HepG2 (cell line): ENCODE data around the gene DDR2. TPM values are rescaled to one million over a fixed set of nuclear protein-coding genes. Genes with fewer than 3 reads are reported as not detected.
"Not testable (repeated sequence)": the region's sequence is repeated elsewhere in the genome, so short reads cannot be mapped to it uniquely, and the experiment has no call there.

Experiments
- ATF1 ChIP-seq: IDR thresholded peaks from 2 replicates; pipeline ENCODE4 v1.6.1; 2016; ENCODE audit warnings: mild to moderate bottlenecking, control low read depth
- ATF7 ChIP-seq, 2 experiments: fragments of 450-650 bp in 1 of 2; sonication (generic) in 1 of 2; formaldehyde crosslinking in 1 of 2; IDR thresholded peaks; 2 replicates each; pipeline versions ENCODE4 v1.4.0 to v1.6.1; 2016 to 2020; ENCODE audit warnings: antibody characterized with exemption in 1 of 2, mild to moderate bottlenecking in 1 of 2, missing genetic modification reagents in 1 of 2
- CREB1 ChIP-seq, 2 experiments: fragments of 450-650 bp in 1 of 2; IDR thresholded peaks; 2 replicates each; pipeline ENCODE4 v1.6.1; 2016 to 2017; ENCODE audit warnings: control low read depth in 1 of 2, mild to moderate bottlenecking in 1 of 2, missing compliant biosample characterization in 1 of 2, missing genetic modification characterization in 1 of 2
- CREM ChIP-seq, 2 experiments: sonication (generic) in 1 of 2; formaldehyde crosslinking in 1 of 2; IDR thresholded peaks; 2 replicates each; pipeline versions ENCODE4 v1.4.0 to v1.6.1; 2016 to 2020; ENCODE audit warnings: antibody characterized with exemption in 1 of 2, mild to moderate bottlenecking in 1 of 2, missing genetic modification reagents in 1 of 2
- DR1 ChIP-seq: sonication (generic); formaldehyde crosslinking; IDR thresholded peaks from 2 replicates; pipeline ENCODE4 v1.8.0; 2021; ENCODE audit warnings: mild to moderate bottlenecking, missing genetic modification reagents, inconsistent platforms
- GATAD2A ChIP-seq: IDR thresholded peaks from 2 replicates; pipeline ENCODE4 v1.6.1; 2016
- HNRNPLL ChIP-seq: fragments of 200-400 bp; formaldehyde crosslinking; IDR thresholded peaks from 2 replicates; pipeline ENCODE4 v1.6.1; 2017; ENCODE audit warnings: mild to moderate bottlenecking, low read depth, low read length; ENCODE audit not compliant: poor library complexity, severe bottlenecking
- LCORL ChIP-seq, 2 experiments: fragments of 450-650 bp in 1 of 2; sonication (generic) in 1 of 2; formaldehyde crosslinking in 1 of 2; IDR thresholded peaks; 2 replicates each; pipeline versions ENCODE4 v1.5.0 to v1.6.1; 2017 to 2020; ENCODE audit warnings: antibody characterized with exemption in 1 of 2, missing genetic modification reagents in 1 of 2
- MYC ChIP-seq: sonication (generic); formaldehyde crosslinking; IDR thresholded peaks from 2 replicates; pipeline ENCODE4 v1.9.0; 2021; ENCODE audit warnings: missing genetic modification reagents, borderline replicate concordance
- NFYB ChIP-seq: sonication (generic); formaldehyde crosslinking; IDR thresholded peaks from 2 replicates; pipeline ENCODE4 v1.4.0; 2020; ENCODE audit warnings: missing genetic modification reagents
- NFYC ChIP-seq: IDR thresholded peaks from 2 replicates; pipeline ENCODE4 v1.6.1; 2016; ENCODE audit warnings: missing genetic modification reagents, missing compliant biosample characterization
- PATZ1 ChIP-seq: sonication (generic); formaldehyde crosslinking; IDR thresholded peaks from 2 replicates; pipeline ENCODE4 v1.4.0; 2020; ENCODE audit warnings: missing genetic modification reagents
- PHF21A ChIP-seq: sonication (generic); formaldehyde crosslinking; IDR thresholded peaks from 2 replicates; pipeline ENCODE4 v1.5.0; 2020; ENCODE audit warnings: mild to moderate bottlenecking, missing genetic modification reagents
- POLR2A ChIP-seq, 2 experiments: IDR thresholded peaks; 2 replicates each; pipeline ENCODE4 v1.6.1; 2011; ENCODE audit warnings: low read depth in 2 of 2, low read length in 2 of 2, mild to moderate bottlenecking in 1 of 2, moderate library complexity in 1 of 2; ENCODE audit not compliant: insufficient read depth in 1 of 2
- POLR2G ChIP-seq: fragments of 200-400 bp; formaldehyde crosslinking; IDR thresholded peaks from 2 replicates; pipeline ENCODE4 v1.6.1; 2018; ENCODE audit warnings: mild to moderate bottlenecking, low read depth, low read length, moderate library complexity
- SALL1 ChIP-seq: sonication (generic); formaldehyde crosslinking; IDR thresholded peaks from 2 replicates; pipeline ENCODE4 v1.8.0; 2022; ENCODE audit warnings: mild to moderate bottlenecking, missing genetic modification reagents
- SAP130 ChIP-seq: IDR thresholded peaks from 2 replicates; pipeline ENCODE4 v1.6.1; 2016; ENCODE audit warnings: low read depth
- TEAD3 ChIP-seq: optimal IDR thresholded peaks from 2 replicates; pipeline ENCODE3; 2016; ENCODE audit warnings: borderline replicate concordance
- THAP11 ChIP-seq: IDR thresholded peaks from 2 replicates; pipeline ENCODE4 v1.6.1; 2016; ENCODE audit warnings: missing biosample characterization, missing genetic modification reagents
- ZFX ChIP-seq: sonication (generic); formaldehyde crosslinking; IDR thresholded peaks from 2 replicates; pipeline ENCODE4 v1.4.0; 2020; ENCODE audit warnings: mild to moderate bottlenecking, low read depth, missing genetic modification reagents, moderate library complexity
- ZNF205 ChIP-seq: IDR thresholded peaks from 2 replicates; pipeline ENCODE4 v1.6.1; 2018; ENCODE audit warnings: missing biosample characterization, missing genetic modification reagents
- ZNF331 ChIP-seq: sonication (generic); formaldehyde crosslinking; IDR thresholded peaks from 2 replicates; pipeline ENCODE4 v1.4.0; 2020; ENCODE audit warnings: missing genetic modification reagents
- ZNF607 ChIP-seq: sonication (generic); formaldehyde crosslinking; IDR thresholded peaks from 2 replicates; pipeline ENCODE4 v1.5.1; 2020; ENCODE audit warnings: missing genetic modification reagents, mild to moderate bottlenecking, borderline replicate concordance
- ZNF878 ChIP-seq: sonication (generic); formaldehyde crosslinking; IDR thresholded peaks from 2 replicates; pipeline ENCODE4 v1.8.1; 2023; ENCODE audit warnings: mild to moderate bottlenecking, missing genetic modification reagents, moderate library complexity
- polyA plus RNA-seq, 8 experiments: library from polyadenylated mRNA; depleted of rRNA in 3 of 8; stranded (reverse) in 7 of 8; unstranded in 1 of 8; fragments of >200 nt; fragmentation: Illumina TruSeq in 4 of 8; extraction: Trizol in 4 of 8; gene quantifications; 2 replicates each; pipeline versions ENCODE4 v1.2.1 to v1.2.3, GENCODE V29; 2011 to 2016; ENCODE audit warnings: low read depth in 4 of 8, missing spikeins in 1 of 8, mixed read lengths in 1 of 8; ENCODE audit not compliant: insufficient read depth in 1 of 8
- total RNA-seq, 5 experiments: library from RNA; depleted of rRNA; stranded (reverse); fragments of >200 nt; fragmentation: Illumina TruSeq; extraction: Trizol; gene quantifications; 2 replicates each; pipeline ENCODE4 v1.2.3, GENCODE V29; 2016; ENCODE audit warnings: low read depth in 1 of 5
- TF ChIP-seq, protein P1 (sequence below): sonication (generic); formaldehyde crosslinking; IDR thresholded peaks from 2 replicates; pipeline ENCODE4 v1.4.0; 2020; ENCODE audit warnings: missing genetic modification reagents

The DDR2 gene
- total and polyA plus RNA-seq, 2 of the 13 experiments (the other 11 are each of a cell fraction or from before 2014, with no cell fraction given): 0.36 to 0.38 TPM

DNA sequence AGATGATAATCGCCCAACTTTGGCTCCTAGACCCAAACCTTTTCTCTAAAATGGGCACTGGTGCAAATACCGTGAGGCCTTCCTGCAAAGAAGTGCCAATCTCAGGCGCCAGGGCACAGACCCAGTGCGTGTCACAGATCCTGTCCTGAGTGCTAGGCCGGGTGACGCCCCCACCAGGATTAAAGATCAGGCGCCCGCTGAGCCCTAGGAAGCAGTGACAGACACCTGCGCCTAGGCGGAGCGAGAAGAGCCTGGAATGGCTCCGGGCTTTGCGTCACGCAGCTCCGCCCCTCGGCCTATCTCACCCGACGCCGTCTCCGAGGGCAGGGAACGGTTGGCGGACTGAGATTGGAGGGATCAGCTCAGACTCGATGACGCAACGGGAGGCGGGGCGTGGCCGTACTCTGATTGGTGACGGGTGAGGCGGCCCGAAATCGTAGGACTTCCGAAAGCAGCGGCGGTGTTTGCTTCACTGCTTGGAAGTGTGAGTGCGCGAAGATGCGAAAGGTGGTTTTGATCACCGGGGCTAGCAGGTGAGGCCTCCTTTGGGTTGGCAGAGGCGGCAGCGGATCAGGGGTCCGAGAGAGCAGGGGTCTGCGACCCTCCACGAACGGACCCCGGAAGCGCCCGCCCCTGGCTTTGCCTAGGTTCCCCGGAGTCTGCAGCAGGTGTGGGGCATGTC lies 158.2 kb downstream of the DDR2 start, which contains the start of gene HSD17B7 (continued):
- TF ChIP-seq DR1 (CRISPR knock-in tag) (peak; percentile 27; the same call in 1 of the 2 replicates), TEAD3 (peak; percentile 20), ZFX (CRISPR knock-in tag) (peak; percentile 62; the same call in 1 of the 2 replicates), THAP11 (CRISPR knock-in tag) (peak; percentile 39; the same call in 1 of the 2 replicates), NFYC (CRISPR knock-in tag) (peak; percentile 64), HNRNPLL (peak; percentile 79), ZNF331 (CRISPR knock-in tag) (peak; percentile 80), POLR2G (peak; percentile 61; the same call in 1 of the 2 replicates), ATF7 (IDR thresholded peaks at IDR 0.05) (peak; percentile 14; the same call in 1 of the 2 replicates), PHF21A (0 out of 2 replicates have a peak, but pooled peaks have one; percentile 25), ATF1 (CRISPR knock-in tag) (peak; percentile 51; the same call in 1 of the 2 replicates), LCORL (CRISPR knock-in tag; IDR thresholded peaks at IDR 0.05) (peak; percentile 63; the same call in 1 of the 2 replicates), GATAD2A (CRISPR knock-in tag) (0 out of 2 replicates have a peak, but pooled peaks have one; percentile 15), ZNF205 (peak; percentile 66; the same call in 1 of the 2 replicates), ZNF607 (CRISPR knock-in tag) (0 out of 2 replicates have a peak, but pooled peaks have one; percentile 31), POLR2A (IDR thresholded peaks at IDR 0.05; ENCODE audit: insufficient read depth in 1 of 2, low read depth in 2 of 2, low read length in 2 of 2) (peak; percentile 38 to 76; a peak in 3 of 4 replicates), NFYB (CRISPR knock-in tag) (peak; percentile 67), SAP130 (peak; percentile 79), MYC (CRISPR knock-in tag) (peak; percentile 50; the same call in 1 of the 2 replicates), CREB1 (IDR thresholded peaks at IDR 0.05) (peak; percentile 83), CREB1 (CRISPR knock-in tag; IDR thresholded peaks at IDR 0.05) (peak; percentile 85), CREM (IDR thresholded peaks at IDR 0.05) (peak; percentile 66; the same call in 1 of the 2 replicates), ZNF878 (CRISPR knock-in tag) (0 out of 2 replicates have a peak, but pooled peaks have one; percentile 40), SALL1 (CRISPR knock-in tag) (peak; percentile 68), PATZ1 (CRISPR knock-in tag) (peak; percentile 48; the same call in 1 of the 2 replicates)
- not testable (repeated sequence) for TF ChIP-seq ATF7 (CRISPR knock-in tag; IDR thresholded peaks at IDR 0.05); LCORL (IDR thresholded peaks at IDR 0.05); CREM (CRISPR knock-in tag; IDR thresholded peaks at IDR 0.05)
- TF ChIP-seq, protein P1, sequence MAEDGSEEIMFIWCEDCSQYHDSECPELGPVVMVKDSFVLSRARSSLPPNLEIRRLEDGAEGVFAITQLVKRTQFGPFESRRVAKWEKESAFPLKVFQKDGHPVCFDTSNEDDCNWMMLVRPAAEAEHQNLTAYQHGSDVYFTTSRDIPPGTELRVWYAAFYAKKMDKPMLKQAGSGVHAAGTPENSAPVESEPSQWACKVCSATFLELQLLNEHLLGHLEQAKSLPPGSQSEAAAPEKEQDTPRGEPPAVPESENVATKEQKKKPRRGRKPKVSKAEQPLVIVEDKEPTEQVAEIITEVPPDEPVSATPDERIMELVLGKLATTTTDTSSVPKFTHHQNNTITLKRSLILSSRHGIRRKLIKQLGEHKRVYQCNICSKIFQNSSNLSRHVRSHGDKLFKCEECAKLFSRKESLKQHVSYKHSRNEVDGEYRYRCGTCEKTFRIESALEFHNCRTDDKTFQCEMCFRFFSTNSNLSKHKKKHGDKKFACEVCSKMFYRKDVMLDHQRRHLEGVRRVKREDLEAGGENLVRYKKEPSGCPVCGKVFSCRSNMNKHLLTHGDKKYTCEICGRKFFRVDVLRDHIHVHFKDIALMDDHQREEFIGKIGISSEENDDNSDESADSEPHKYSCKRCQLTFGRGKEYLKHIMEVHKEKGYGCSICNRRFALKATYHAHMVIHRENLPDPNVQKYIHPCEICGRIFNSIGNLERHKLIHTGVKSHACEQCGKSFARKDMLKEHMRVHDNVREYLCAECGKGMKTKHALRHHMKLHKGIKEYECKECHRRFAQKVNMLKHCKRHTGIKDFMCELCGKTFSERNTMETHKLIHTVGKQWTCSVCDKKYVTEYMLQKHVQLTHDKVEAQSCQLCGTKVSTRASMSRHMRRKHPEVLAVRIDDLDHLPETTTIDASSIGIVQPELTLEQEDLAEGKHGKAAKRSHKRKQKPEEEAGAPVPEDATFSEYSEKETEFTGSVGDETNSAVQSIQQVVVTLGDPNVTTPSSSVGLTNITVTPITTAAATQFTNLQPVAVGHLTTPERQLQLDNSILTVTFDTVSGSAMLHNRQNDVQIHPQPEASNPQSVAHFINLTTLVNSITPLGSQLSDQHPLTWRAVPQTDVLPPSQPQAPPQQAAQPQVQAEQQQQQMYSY (CRISPR knock-in tag): 0 out of 2 replicates have a peak, but pooled peaks have one; percentile 18
